ENCODE data around the gene PLK2. TPM values are rescaled to one million over a fixed set of nuclear protein-coding genes. Genes with fewer than 3 reads are reported as not detected.

The PLK2 gene
- total RNA-seq = 401 and 653 TPM in 2 replicates

DNA sequence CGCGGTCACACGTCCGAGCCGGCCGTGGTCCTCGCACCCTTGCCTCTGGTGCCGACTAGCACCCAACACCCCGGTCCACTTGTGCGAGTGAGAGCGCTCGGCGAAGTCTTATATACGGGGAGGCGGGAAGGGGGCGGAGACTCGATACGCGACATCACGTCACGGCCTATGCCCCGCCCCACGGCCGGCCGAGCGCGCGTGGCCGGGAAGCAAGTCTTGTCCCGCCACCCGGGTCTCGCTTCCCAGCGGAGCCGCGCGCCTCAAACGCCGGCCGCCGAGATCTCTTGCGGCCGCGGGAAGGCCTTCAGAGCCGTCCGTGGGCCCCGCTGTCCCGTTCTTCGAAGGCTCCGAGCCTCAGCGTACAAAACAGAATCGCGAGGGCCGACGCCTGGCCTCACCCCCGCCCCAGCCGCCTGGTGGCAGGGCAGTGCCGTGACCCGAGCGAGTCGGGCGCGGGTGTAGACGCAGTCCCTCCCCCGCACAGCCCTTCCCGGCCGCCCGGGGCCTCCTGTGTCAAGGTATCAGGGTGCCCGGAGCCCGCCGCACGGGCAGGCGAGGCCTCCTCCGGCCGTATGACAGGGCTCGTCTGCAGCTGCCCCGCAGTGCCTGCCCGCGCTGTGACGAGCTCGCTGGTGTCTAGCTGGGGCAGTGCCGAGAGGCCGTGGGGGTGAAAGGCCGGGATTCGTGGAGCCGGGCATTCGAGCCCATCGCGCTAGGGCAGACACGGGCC, at the start of gene PLK2:
TSS of gene PLK2 (minus strand) at position 85 of the 730 bp plus-strand sequence. CDS start 127 bp downstream, outside the sequence.

DNA sequence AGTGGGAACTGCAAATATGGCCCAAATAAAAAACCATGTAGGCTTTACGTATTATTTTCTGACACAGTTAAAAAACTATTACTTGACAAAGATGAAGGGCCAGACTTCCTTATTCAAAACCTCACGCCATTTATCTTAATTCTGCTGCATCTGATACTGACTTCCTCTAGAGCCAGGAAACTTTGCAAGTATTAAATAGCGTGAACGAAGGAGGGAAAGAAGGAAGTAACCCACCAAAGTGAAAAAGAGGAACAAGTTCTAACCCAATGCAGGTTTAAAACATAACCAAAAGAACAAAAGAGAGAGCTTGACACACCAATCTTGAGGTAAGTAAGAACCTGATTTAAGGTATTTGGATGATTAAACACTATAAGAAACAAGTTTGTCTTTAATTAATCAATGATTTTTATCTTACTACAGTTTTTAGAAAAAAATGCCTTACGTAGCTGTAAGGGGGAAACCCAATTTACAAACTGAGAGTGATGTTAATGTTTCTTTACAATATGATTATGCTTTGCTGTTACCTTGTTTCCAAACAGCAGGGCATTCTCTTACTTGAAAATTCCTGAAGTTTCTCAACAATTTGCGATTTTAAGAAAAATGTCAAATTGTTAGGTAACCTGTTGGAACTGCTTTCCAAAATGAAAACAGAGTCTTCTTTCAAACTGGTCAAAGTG, 31.5 kb upstream of the PLK2 start, which contains the start of gene GAPT:
TSS of gene GAPT (plus strand) at position 220 of the 677 bp plus-strand sequence. CDS start 3,102 bp downstream, outside the sequence.

Other genes starting within 250 kb of the PLK2 start
- gene GAPT, start 31.3 kb upstream of the PLK2 start, total RNA-seq = not detected in 2 replicates
- not detected in 2 replicates for gene RAB3C, start 123.0 kb upstream of the PLK2 start, total RNA-seq

Measured in regular cardiac myocyte (primary cell).